Measurements from ENCODE around the gene FKBP1A. TPM values are rescaled to one million over a fixed set of nuclear protein-coding genes. Genes with fewer than 3 reads are reported as not detected.

Gene FKBP1A
- total and polyA plus RNA-seq, 10 of the 15 experiments (the other 5 are each of a cell fraction or from before 2014, with no cell fraction given) = 103 to 687 (median 254) TPM

GRCh38 chr20:1414982-1415381 is 22.1 kb upstream of the FKBP1A start:
- FAIRE-seq (no peak), DNase-seq (ENCODE audit: low read depth, low spot score) (no peak), ATAC-seq (no peak)
- 24% methylated on average over 4 of the region's 4 CpGs for WGBS (ENCODE audit: insufficient coverage, insufficient replicate concordance, low lambda C conversion rate, missing lambda C conversion rate)
- H3K4me1 ChIP-seq (ENCODE audit: control insufficient read depth, insufficient read depth, low read length) = no peaks in the 10 kb centered on the region
- ChIA-PET RAD21 (ENCODE audit: unreplicated experiment) (no interaction called here), CTCF (no interaction called here), SMC1A (ENCODE audit: uncharacterized antibody, unreplicated experiment) (interaction anchor here (0.7 kb wide), 1 partner anchor 24 kb away, joined by 3 read pairs; no protein-coding TSS in a partner anchor), POLR2A (interaction anchor here (0.6 kb wide), 1 partner anchor 22 kb away, joined by 3 read pairs; the partner anchor contains the start of gene FKBP1A)
- H3K9me3 ChIP-seq (replicated peaks; ENCODE audit: control insufficient read depth, insufficient read depth, low read length) = no peaks in the 10 kb centered on the region; the same call in 2 of the 3 replicates
- TF ChIP-seq ESRRA (IDR thresholded peaks at IDR 0.05; ENCODE audit: low read length) = no peak
- TF ChIP-seq GABPA (IDR thresholded peaks at IDR 0.05; ENCODE audit: low read depth) = no peak
- no peak for TF ChIP-seq TCF3 (IDR thresholded peaks at IDR 0.05; ENCODE audit: borderline replicate concordance, insufficient read depth, low read depth, low read length)
- no peak for TF ChIP-seq SMARCA5 (IDR thresholded peaks at IDR 0.05)
- no peak for TF ChIP-seq IKZF1 (conservative IDR thresholded peaks at IDR 0.05)
- no peaks in the 10 kb centered on the region for H4K20me1 ChIP-seq (ENCODE audit: control insufficient read depth, insufficient read depth)
- H3K27ac ChIP-seq (ENCODE audit: control insufficient read depth, insufficient read depth) = no peak overlapping the region
- no peaks in the 10 kb centered on the region for H3K79me2 ChIP-seq (ENCODE audit: control insufficient read depth, insufficient read depth, low read length)
- H3K36me3 ChIP-seq (ENCODE audit: control insufficient read depth in 2 of 2, insufficient read depth in 2 of 2, low read length in 1 of 2) = no peaks in the 10 kb centered on the region
- no peak overlapping the region for H3K4me2 ChIP-seq (ENCODE audit: control insufficient read depth, insufficient read depth)
- no peaks in the 10 kb centered on the region; a peak in 1 of 4 replicates for H3K27me3 ChIP-seq (replicated peaks in 1 of 2; ENCODE audit: control insufficient read depth in 2 of 2, insufficient read depth in 2 of 2, low read length in 1 of 2)
- H3K4me3 ChIP-seq = no peak overlapping the region
- no peak overlapping the region for H2AFZ ChIP-seq (ENCODE audit: control insufficient read depth, low read depth, low read length)
- in situ Hi-C loops (cut with MboI) (no loop called here), intact Hi-C loops (cut with micrococcal nuclease; ENCODE audit: unreplicated experiment) (no loop called here)
- BruUV-seq (replicated peaks) = no TSS peak
- H3K9ac ChIP-seq (ENCODE audit: control insufficient read depth, insufficient read depth, low read length) = no peak overlapping the region

- WGBS (ENCODE audit: insufficient coverage, insufficient replicate concordance, low lambda C conversion rate, missing lambda C conversion rate) = 0% methylated on average over 2 of the region's 2 CpGs
- no peak overlapping the region for H2AFZ ChIP-seq (ENCODE audit: control insufficient read depth, low read depth, low read length)
- no peaks in the 10 kb centered on the region for H3K9me3 ChIP-seq (replicated peaks; ENCODE audit: control insufficient read depth, insufficient read depth, low read length)
- ChIA-PET CTCF (interaction anchor here (1.6 kb wide), 1 partner anchor 9 kb away, joined by 7 read pairs; no protein-coding TSS in a partner anchor), RAD21 (ENCODE audit: unreplicated experiment) (no interaction called here), POLR2A (no interaction called here), SMC1A (ENCODE audit: uncharacterized antibody, unreplicated experiment) (no interaction called here)
- no peak overlapping the region for H3K4me3 ChIP-seq
- no TSS peak for BruUV-seq (replicated peaks)
- H3K36me3 ChIP-seq (ENCODE audit: control insufficient read depth in 2 of 2, insufficient read depth in 2 of 2, low read length in 1 of 2) = no peaks in the 10 kb centered on the region
- in situ Hi-C loops (cut with MboI) = no loop called here
- peak; percentile 34; the same call in 1 of the 2 replicates for TF ChIP-seq SPI1 (IDR thresholded peaks at IDR 0.05; ENCODE audit: borderline replicate concordance, insufficient read depth, low read depth, low read length)
- TF ChIP-seq CEBPZ (IDR thresholded peaks at IDR 0.05; ENCODE audit: low read depth, low read length) = no peak
- no peak for FAIRE-seq
- ATAC-seq = no peak
- H3K9ac ChIP-seq (ENCODE audit: control insufficient read depth, insufficient read depth, low read length) = no peak overlapping the region
- H3K4me1 ChIP-seq (ENCODE audit: control insufficient read depth, insufficient read depth, low read length) = no peaks in the 10 kb centered on the region
- H4K20me1 ChIP-seq (ENCODE audit: control insufficient read depth, insufficient read depth) = no peaks in the 10 kb centered on the region
- intact Hi-C loops (cut with micrococcal nuclease; ENCODE audit: unreplicated experiment) = no loop called here
- H3K79me2 ChIP-seq (ENCODE audit: control insufficient read depth, insufficient read depth, low read length) = no peaks in the 10 kb centered on the region
- no peak overlapping the region for H3K4me2 ChIP-seq (ENCODE audit: control insufficient read depth, insufficient read depth)
- H3K27ac ChIP-seq (ENCODE audit: control insufficient read depth, insufficient read depth) = no peak overlapping the region
- DNase-seq (ENCODE audit: low read depth, low spot score) = no peak
- no peaks in the 10 kb centered on the region; a peak in 1 of 4 replicates for H3K27me3 ChIP-seq (replicated peaks in 1 of 2; ENCODE audit: control insufficient read depth in 2 of 2, insufficient read depth in 2 of 2, low read length in 1 of 2)
These were observed 12.9 kb upstream of the FKBP1A start for GRCh38 chr20:1405801-1406200.

All from GM12878 (cell line).